Astrocyte of the spinal cord (primary cell): ENCODE data around the gene ZNF354C.

Experiments
- DNase-seq: peaks from one replicate; pipeline ENCODE4 v3.0.0; 2011; ENCODE audit warnings: low read depth, low spot score
- H3K4me3 ChIP-seq: 2 replicates; pipeline ENCODE4 v1.5.1; 2011; ENCODE audit warnings: low read depth, mild to moderate bottlenecking, low read length, moderate library complexity
- CTCF ChIP-seq: IDR thresholded peaks from 2 replicates; pipeline ENCODE4 v1.5.1; 2012; ENCODE audit warnings: low read depth, mild to moderate bottlenecking, low read length, inconsistent platforms
- in situ Hi-C: cut with HindIII; loops from 2 replicates; pipeline ENCODE4 v1.10.0; 2017; ENCODE audit warnings: low sequenced_read_pairs

ZNF354C gene

GRCh38 chr5:179131886-179132585 lies 71.9 kb downstream of the ZNF354C start:
- DNase-seq = no peak
- no peak overlapping the region for H3K4me3 ChIP-seq
- in situ Hi-C loops = no loop called here
- TF ChIP-seq CTCF = no peak

GRCh38 chr5:179132586-179133355 lies 72.6 kb downstream of the ZNF354C start:
- in situ Hi-C loops = no loop called here

More at GRCh38 chr5:179132586-179133355, 72.6 kb downstream of the ZNF354C start:
- no peak overlapping the region for H3K4me3 ChIP-seq
- TF ChIP-seq CTCF = no peak
- DNase-seq = no peak
